HepG2 (cell line): Measurements from ENCODE around the gene CD4. TPM values are rescaled to one million over a fixed set of nuclear protein-coding genes. Genes with fewer than 3 reads are reported as not detected.

ENCODE experiments used
- AHDC1 ChIP-seq: sonication (generic); formaldehyde crosslinking; IDR thresholded peaks from 2 replicates; pipeline ENCODE4 v1.5.1; 2020; ENCODE audit warnings: mild to moderate bottlenecking, missing genetic modification reagents, borderline replicate concordance
- ATF7 ChIP-seq, 2 experiments: fragments of 450-650 bp in 1 of 2; sonication (generic) in 1 of 2; formaldehyde crosslinking in 1 of 2; IDR thresholded peaks; 2 replicates each; pipeline versions ENCODE4 v1.4.0 to v1.6.1; 2016 to 2020; ENCODE audit warnings: antibody characterized with exemption in 1 of 2, mild to moderate bottlenecking in 1 of 2, missing genetic modification reagents in 1 of 2
- BCL6 ChIP-seq: IDR thresholded peaks from 2 replicates; pipeline ENCODE4 v1.6.1; 2016; ENCODE audit warnings: missing genetic modification reagents, missing compliant biosample characterization
- CREB1 ChIP-seq, 2 experiments: fragments of 450-650 bp in 1 of 2; IDR thresholded peaks; 2 replicates each; pipeline ENCODE4 v1.6.1; 2016 to 2017; ENCODE audit warnings: control low read depth in 1 of 2, mild to moderate bottlenecking in 1 of 2, missing compliant biosample characterization in 1 of 2, missing genetic modification characterization in 1 of 2
- ELF1 ChIP-seq: sonication (generic); formaldehyde crosslinking; IDR thresholded peaks from 2 replicates; pipeline ENCODE4 v1.4.0; 2020; ENCODE audit warnings: missing genetic modification reagents
- HNRNPL ChIP-seq: fragments of 200-400 bp; formaldehyde crosslinking; IDR thresholded peaks from 2 replicates; pipeline ENCODE4 v1.6.1; 2017; ENCODE audit warnings: mild to moderate bottlenecking, low read depth, low read length
- IKZF5 ChIP-seq: IDR thresholded peaks from 2 replicates; pipeline ENCODE4 v1.6.1; 2018; ENCODE audit warnings: missing genetic modification reagents, mild to moderate bottlenecking, missing compliant biosample characterization
- KAT7 ChIP-seq: IDR thresholded peaks from 2 replicates; pipeline ENCODE4 v1.6.1; 2018; ENCODE audit warnings: borderline replicate concordance, missing compliant biosample characterization
- MATR3 ChIP-seq: sonication (generic); formaldehyde crosslinking; IDR thresholded peaks from 2 replicates; pipeline ENCODE4 v1.4.0; 2020; ENCODE audit warnings: missing genetic modification reagents
- MIER2 ChIP-seq: IDR thresholded peaks from 2 replicates; pipeline ENCODE4 v1.6.1; 2016; ENCODE audit warnings: missing biosample characterization, missing genetic modification reagents
- NAIF1 ChIP-seq: sonication (generic); formaldehyde crosslinking; IDR thresholded peaks from 2 replicates; pipeline ENCODE4 v1.5.0; 2020; ENCODE audit warnings: mild to moderate bottlenecking, missing genetic modification reagents, borderline replicate concordance
- NCOA5 ChIP-seq: sonication (generic); formaldehyde crosslinking; IDR thresholded peaks from 2 replicates; pipeline ENCODE4 v1.4.0; 2020; ENCODE audit warnings: missing genetic modification reagents
- NFRKB ChIP-seq: fragments of 450-650 bp; IDR thresholded peaks from 2 replicates; pipeline ENCODE4 v1.6.1; 2017
- NR2F1 ChIP-seq, 2 experiments: fragments of 450-650 bp in 1 of 2; formaldehyde crosslinking in 1 of 2; IDR thresholded peaks; 2 replicates each; pipeline versions ENCODE4 v1.5.0 to v1.6.1; 2016 to 2020; ENCODE audit warnings: mild to moderate bottlenecking in 1 of 2, missing compliant biosample characterization in 1 of 2, missing genetic modification reagents in 1 of 2, moderate library complexity in 1 of 2
- PAX8 ChIP-seq: sonication (generic); formaldehyde crosslinking; IDR thresholded peaks from 2 replicates; pipeline ENCODE4 v1.8.0; 2022; ENCODE audit warnings: mild to moderate bottlenecking, missing genetic modification reagents, borderline replicate concordance
- RFX3 ChIP-seq: IDR thresholded peaks from 2 replicates; pipeline ENCODE4 v1.6.1; 2016; ENCODE audit warnings: missing biosample characterization, missing genetic modification reagents
- SCMH1 ChIP-seq: sonication (generic); formaldehyde crosslinking; IDR thresholded peaks from 2 replicates; pipeline ENCODE4 v1.9.0; 2021; ENCODE audit warnings: missing genetic modification reagents, mild to moderate bottlenecking, borderline replicate concordance
- SPEN ChIP-seq: sonication (generic); formaldehyde crosslinking; IDR thresholded peaks from 2 replicates; pipeline ENCODE4 v1.5.1; 2020; ENCODE audit warnings: low read depth, mild to moderate bottlenecking, missing genetic modification reagents
- SRSF9 ChIP-seq: fragments of 200-400 bp; formaldehyde crosslinking; IDR thresholded peaks from 2 replicates; pipeline ENCODE4 v1.6.1; 2018; ENCODE audit warnings: borderline replicate concordance, mild to moderate bottlenecking, low read depth, low read length; ENCODE audit not compliant: insufficient read depth, poor library complexity, severe bottlenecking
- TCF7 ChIP-seq: sonication (generic); IDR thresholded peaks from 2 replicates; pipeline ENCODE4 v1.6.1; 2016; ENCODE audit warnings: antibody characterized with exemption, low read depth
- ZNF264 ChIP-seq: sonication (generic); formaldehyde crosslinking; IDR thresholded peaks from 2 replicates; pipeline ENCODE4 v1.4.0; 2020; ENCODE audit warnings: missing genetic modification reagents
- ZNF274 ChIP-seq: sonication (generic); formaldehyde crosslinking; IDR thresholded peaks from 2 replicates; pipeline ENCODE4 v1.5.1; 2020; ENCODE audit warnings: mild to moderate bottlenecking, missing genetic modification reagents
- ZNF724P ChIP-seq: sonication (generic); formaldehyde crosslinking; IDR thresholded peaks from 2 replicates; pipeline ENCODE4 v1.8.0; 2022; ENCODE audit warnings: missing genetic modification reagents, borderline replicate concordance
- ZNF775 ChIP-seq: sonication (generic); formaldehyde crosslinking; IDR thresholded peaks from 2 replicates; pipeline ENCODE4 v1.4.0; 2020; ENCODE audit warnings: missing genetic modification reagents, mild to moderate bottlenecking, moderate library complexity, borderline replicate concordance
- ZNF883 ChIP-seq: sonication (generic); formaldehyde crosslinking; IDR thresholded peaks from 2 replicates; pipeline ENCODE4 v1.5.1; 2020; ENCODE audit warnings: mild to moderate bottlenecking, missing genetic modification reagents; ENCODE audit errors: not compliant biosample characterization
- polyA plus RNA-seq, 8 experiments: library from polyadenylated mRNA; depleted of rRNA in 3 of 8; stranded (reverse) in 7 of 8; unstranded in 1 of 8; fragments of >200 nt; fragmentation: Illumina TruSeq in 4 of 8; extraction: Trizol in 4 of 8; gene quantifications; 2 replicates each; pipeline versions ENCODE4 v1.2.1 to v1.2.3, GENCODE V29; 2011 to 2016; ENCODE audit warnings: low read depth in 4 of 8, missing spikeins in 1 of 8, mixed read lengths in 1 of 8; ENCODE audit not compliant: insufficient read depth in 1 of 8
- total RNA-seq, 5 experiments: library from RNA; depleted of rRNA; stranded (reverse); fragments of >200 nt; fragmentation: Illumina TruSeq; extraction: Trizol; gene quantifications; 2 replicates each; pipeline ENCODE4 v1.2.3, GENCODE V29; 2016; ENCODE audit warnings: low read depth in 1 of 5

Gene CD4
- total and polyA plus RNA-seq, 2 of the 13 experiments (the other 11 are each of a cell fraction or from before 2014, with no cell fraction given): 0.07 to 0.95 TPM

- TF ChIP-seq ZNF775 (no peak), SPEN (CRISPR knock-in tag) (no peak), NCOA5 (CRISPR knock-in tag) (no peak), ZNF724P (no peak), TCF7 (no peak), PAX8 (no peak), BCL6 (no peak), KAT7 (no peak), SRSF9 (no peak), MATR3 (CRISPR knock-in tag) (no peak), AHDC1 (CRISPR knock-in tag) (no peak), SCMH1 (CRISPR knock-in tag) (no peak), HNRNPL (no peak), ZNF274 (0 out of 2 replicates have a peak, but pooled peaks have one; percentile 18), ELF1 (CRISPR knock-in tag) (no peak), NFRKB (no peak), NR2F1 (CRISPR knock-in tag; IDR thresholded peaks at IDR 0.05) (no peak), ZNF883 (CRISPR knock-in tag) (peak; percentile 18), NAIF1 (no peak), CREB1 (IDR thresholded peaks at IDR 0.05) (no peak), CREB1 (CRISPR knock-in tag; IDR thresholded peaks at IDR 0.05) (no peak), RFX3 (CRISPR knock-in tag) (no peak), IKZF5 (CRISPR knock-in tag) (no peak), ZNF264 (CRISPR knock-in tag) (no peak), MIER2 (CRISPR knock-in tag) (no peak), ATF7 (IDR thresholded peaks at IDR 0.05) (no peak), ATF7 (CRISPR knock-in tag; IDR thresholded peaks at IDR 0.05) (no peak)
These were observed 61.4 kb downstream of the CD4 start (continued) for GRCh38 chr12:6850796-6851152.
